Measurements from ENCODE around the gene NEMP1.
A peak's percentile ranks its signal among the peaks of the same experiment; 100 is the strongest.

NEMP1 gene

DNA sequence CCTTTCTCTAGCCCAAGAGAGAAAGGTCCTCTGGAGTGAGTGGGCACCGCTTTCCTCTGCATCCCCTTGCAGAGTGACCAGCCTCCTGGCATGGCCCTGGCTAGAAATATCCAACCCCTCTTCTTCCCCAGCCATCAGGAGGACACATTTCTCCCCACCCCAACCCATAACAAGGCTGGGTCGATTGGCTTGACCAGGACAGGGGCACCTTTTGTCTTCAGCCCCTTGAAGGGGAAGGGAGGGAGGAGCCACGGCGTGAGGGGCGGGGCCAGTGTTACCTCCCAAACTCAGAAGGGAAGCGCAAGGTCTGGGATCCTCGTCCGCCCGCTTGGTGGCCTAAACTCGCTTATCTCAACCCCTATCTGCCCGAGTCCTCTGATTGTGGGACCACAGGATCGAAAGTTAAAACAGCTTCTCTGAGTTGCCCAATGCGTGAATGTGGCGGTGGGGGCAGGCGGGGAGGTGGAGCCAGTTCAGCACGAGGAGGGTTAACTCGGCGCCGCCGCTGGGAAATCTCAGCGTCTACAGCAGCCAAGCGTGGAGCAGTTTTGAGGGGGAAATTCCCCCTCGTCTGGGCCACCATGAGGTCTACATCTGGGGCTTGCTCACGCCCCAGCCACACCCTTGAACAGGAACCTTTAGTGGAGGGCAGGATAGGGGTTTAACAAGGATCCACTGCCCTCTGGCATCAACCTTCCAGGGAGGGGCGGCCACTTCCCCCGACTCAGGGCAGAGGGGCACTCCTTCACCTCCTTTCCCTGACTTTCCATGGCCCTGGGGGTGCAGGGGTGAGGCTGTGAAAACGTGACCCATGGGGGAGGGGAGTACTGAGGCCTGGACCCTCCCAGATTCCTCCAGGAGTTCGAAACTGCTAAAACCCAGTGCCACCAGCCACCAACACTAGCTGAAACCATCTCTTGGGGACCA is 31.8 kb upstream of the NEMP1 start:
- H3K36me3 ChIP-seq (ENCODE audit: low read length), result 0 out of 2 replicates have a peak, but pooled peaks cover 2% of the 10 kb centered on the region
- H3F3A ChIP-seq (ENCODE audit: insufficient read depth), result 0 out of 2 replicates have a peak, but pooled peaks cover 3% of the 10 kb centered on the region
- H3K9ac ChIP-seq (ENCODE audit: low read length), result peak overlapping the region; percentile 95
- peaks cover 37% of the 10 kb centered on the region for H3K79me2 ChIP-seq (ENCODE audit: insufficient read depth, low read length)
- H3K4me2 ChIP-seq (ENCODE audit: low read depth, low read length, poor library complexity, severe bottlenecking), result peak overlapping the region; percentile 93
- peak overlapping the region; percentile 91 for H3K27ac ChIP-seq (ENCODE audit: low read depth, low read length)
- peak overlapping the region; percentile 2 for H2AFZ ChIP-seq (ENCODE audit: low read depth, low read length, severe bottlenecking)
- H3K4me3 ChIP-seq (ENCODE audit: insufficient read depth, low read length, poor library complexity, severe bottlenecking), result peak overlapping the region; percentile 78
- H3K9me2 ChIP-seq (replicated peaks; ENCODE audit: insufficient read depth, low read length), result no peaks in the 10 kb centered on the region
- H4K20me1 ChIP-seq (ENCODE audit: low read depth, low read length), result no peaks in the 10 kb centered on the region
- no peak for TF ChIP-seq EZH2phosphoT487 (conservative IDR thresholded peaks at IDR 0.05; ENCODE audit: low read length)
- no peaks in the 10 kb centered on the region for H3K27me3 ChIP-seq (ENCODE audit: low read length)
- H3K9me3 ChIP-seq (ENCODE audit: insufficient read depth, low read length), result no peaks in the 10 kb centered on the region

GRCh38 chr12:57109207-57110103 is 30.9 kb upstream of the NEMP1 start:
- Histone ChIP-seq H3F3A (ENCODE audit: insufficient read depth) (0 out of 2 replicates have a peak, but pooled peaks cover 3% of the 10 kb centered on the region), H3K27me3 (ENCODE audit: low read length) (no peaks in the 10 kb centered on the region), H3K9me3 (ENCODE audit: insufficient read depth, low read length) (no peaks in the 10 kb centered on the region), H3K4me2 (ENCODE audit: low read depth, low read length, poor library complexity, severe bottlenecking) (peak overlapping the region; percentile 93), H4K20me1 (ENCODE audit: low read depth, low read length) (no peaks in the 10 kb centered on the region), H3K9ac (ENCODE audit: low read length) (peak overlapping the region; percentile 95), H3K79me2 (ENCODE audit: insufficient read depth, low read length) (peaks cover 37% of the 10 kb centered on the region), H3K4me3 (ENCODE audit: insufficient read depth, low read length, poor library complexity, severe bottlenecking) (peak overlapping the region; percentile 78), H3K9me2 (replicated peaks; ENCODE audit: insufficient read depth, low read length) (no peaks in the 10 kb centered on the region), H3K27ac (ENCODE audit: low read depth, low read length) (peak overlapping the region; percentile 91), H3K36me3 (ENCODE audit: low read length) (0 out of 2 replicates have a peak, but pooled peaks cover 2% of the 10 kb centered on the region), H2AFZ (ENCODE audit: low read depth, low read length, severe bottlenecking) (no peak overlapping the region)
- TF ChIP-seq CTCF (IDR thresholded peaks at IDR 0.05; ENCODE audit: insufficient read depth, low read length, poor library complexity, severe bottlenecking) (no peak), EZH2phosphoT487 (conservative IDR thresholded peaks at IDR 0.05; ENCODE audit: low read length) (no peak)

DNA sequence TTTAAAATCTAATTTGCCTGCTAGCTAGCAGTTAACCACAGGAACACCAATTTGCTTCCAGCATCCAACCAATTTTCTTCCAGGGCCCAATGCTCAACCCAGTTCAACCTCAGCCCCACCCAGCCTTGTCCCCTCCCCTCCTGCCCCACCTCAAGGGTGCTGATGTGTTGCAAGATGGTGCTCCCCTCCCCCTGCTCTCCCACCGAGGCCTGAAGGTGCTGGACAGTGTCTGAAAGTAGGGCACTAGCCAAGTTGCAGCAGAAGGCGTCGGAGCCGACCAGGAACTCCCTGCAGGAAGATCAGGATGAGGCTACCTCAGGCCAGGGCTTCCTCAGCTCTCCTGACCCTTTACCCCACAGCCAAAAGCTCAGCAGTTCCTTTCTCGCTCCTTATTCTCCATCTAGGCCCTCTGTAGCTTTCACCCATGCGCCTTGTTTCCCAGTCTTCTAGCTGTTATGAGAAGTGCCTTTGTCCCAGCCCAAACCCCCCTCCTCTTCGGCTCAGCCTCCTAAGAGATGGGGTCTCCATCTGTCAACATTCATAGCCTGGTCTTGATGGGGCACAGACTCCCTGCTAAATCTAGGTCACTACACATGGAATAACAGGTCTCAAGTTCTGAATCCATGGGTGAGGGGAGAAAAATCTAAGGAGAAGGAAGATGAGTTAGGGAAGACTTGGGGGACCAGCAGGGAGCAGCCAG is 29.0 kb upstream of the NEMP1 start:
- Histone ChIP-seq H3K9ac (ENCODE audit: low read length) (no peak overlapping the region), H3K79me2 (ENCODE audit: insufficient read depth, low read length) (peaks cover 37% of the 10 kb centered on the region), H3K27ac (ENCODE audit: low read depth, low read length) (no peak overlapping the region), H3K4me2 (ENCODE audit: low read depth, low read length, poor library complexity, severe bottlenecking) (no peak overlapping the region), H3K9me3 (ENCODE audit: insufficient read depth, low read length) (no peaks in the 10 kb centered on the region), H3F3A (ENCODE audit: insufficient read depth) (0 out of 2 replicates have a peak, but pooled peaks cover 3% of the 10 kb centered on the region), H3K27me3 (ENCODE audit: low read length) (no peaks in the 10 kb centered on the region), H3K9me2 (replicated peaks; ENCODE audit: insufficient read depth, low read length) (no peaks in the 10 kb centered on the region), H4K20me1 (ENCODE audit: low read depth, low read length) (no peaks in the 10 kb centered on the region), H3K36me3 (ENCODE audit: low read length) (0 out of 2 replicates have a peak, but pooled peaks cover 2% of the 10 kb centered on the region), H2AFZ (ENCODE audit: low read depth, low read length, severe bottlenecking) (no peak overlapping the region), H3K4me3 (ENCODE audit: insufficient read depth, low read length, poor library complexity, severe bottlenecking) (no peak overlapping the region)
- no peak for TF ChIP-seq EZH2phosphoT487 (conservative IDR thresholded peaks at IDR 0.05; ENCODE audit: low read length)
- TF ChIP-seq CTCF (IDR thresholded peaks at IDR 0.05; ENCODE audit: insufficient read depth, low read length, poor library complexity, severe bottlenecking), result no peak

All from SU-DHL-6 (cell line).